Naive B cell (primary cell): ENCODE measurements around the gene PCSK1N. TPM values are rescaled to one million over a fixed set of nuclear protein-coding genes. Genes with fewer than 3 reads are reported as not detected.

Source experiments
- ATAC-seq, 2 donors: fragments of 150-1000 bp; cut with Tn5 transposase; 2 replicates each; pipeline ENCODE4 v1.10.0; 2021; ENCODE audit warnings: low read depth in 2 of 2, mild to moderate bottlenecking in 2 of 2, moderate library complexity in 2 of 2
- DNase-seq: peaks from one replicate; pipeline ENCODE4 v3.0.0; 2022
- H3K27ac Mint-ChIP-seq, 6 donors: one replicate each; pipeline ENCODE4 v1.8.0; 2020 to 2022; ENCODE audit warnings: mild to moderate bottlenecking in 6 of 6, mixed read lengths in 6 of 6, moderate library complexity in 5 of 6, inconsistent platforms in 2 of 6
- H3K27me3 Mint-ChIP-seq, 3 donors: one replicate each; pipeline ENCODE4 v1.8.0; 2021 to 2022; ENCODE audit warnings: mixed read lengths in 3 of 3, mild to moderate bottlenecking in 1 of 3
- H3K36me3 Mint-ChIP-seq, 2 donors: one replicate each; pipeline ENCODE4 v1.8.0; 2020 to 2022; ENCODE audit warnings: mixed read lengths in 2 of 2, inconsistent platforms in 1 of 2, mild to moderate bottlenecking in 1 of 2
- H3K4me1 Mint-ChIP-seq, 3 donors: one replicate each; pipeline ENCODE4 v1.8.0; 2020 to 2022; ENCODE audit warnings: mixed read lengths in 3 of 3, inconsistent platforms in 1 of 3, mild to moderate bottlenecking in 1 of 3, moderate library complexity in 1 of 3
- H3K4me3 Mint-ChIP-seq, 8 donors: one replicate each; pipeline ENCODE4 v1.8.0; 2020 to 2022; ENCODE audit warnings: mild to moderate bottlenecking in 8 of 8, mixed read lengths in 8 of 8, moderate library complexity in 8 of 8, inconsistent platforms in 2 of 8
- H3K9me3 Mint-ChIP-seq, 7 donors: one replicate each; pipeline ENCODE4 v1.8.0; 2020 to 2022; ENCODE audit warnings: mixed read lengths in 7 of 7, mild to moderate bottlenecking in 5 of 7, inconsistent platforms in 2 of 7, moderate library complexity in 1 of 7
- polyA plus RNA-seq, 6 donors: library from polyadenylated mRNA; unstranded; fragments of 300-500 nt; fragmentation: Illumina TruSeq; gene quantifications; one replicate each; pipeline ENCODE4 v1.2.3, GENCODE V29; 2021; ENCODE audit warnings: low read depth in 6 of 6

The PCSK1N gene
- polyA plus RNA-seq, 6 donors from 2014 or later = 0.57 TPM; not detected in 5

DNA sequence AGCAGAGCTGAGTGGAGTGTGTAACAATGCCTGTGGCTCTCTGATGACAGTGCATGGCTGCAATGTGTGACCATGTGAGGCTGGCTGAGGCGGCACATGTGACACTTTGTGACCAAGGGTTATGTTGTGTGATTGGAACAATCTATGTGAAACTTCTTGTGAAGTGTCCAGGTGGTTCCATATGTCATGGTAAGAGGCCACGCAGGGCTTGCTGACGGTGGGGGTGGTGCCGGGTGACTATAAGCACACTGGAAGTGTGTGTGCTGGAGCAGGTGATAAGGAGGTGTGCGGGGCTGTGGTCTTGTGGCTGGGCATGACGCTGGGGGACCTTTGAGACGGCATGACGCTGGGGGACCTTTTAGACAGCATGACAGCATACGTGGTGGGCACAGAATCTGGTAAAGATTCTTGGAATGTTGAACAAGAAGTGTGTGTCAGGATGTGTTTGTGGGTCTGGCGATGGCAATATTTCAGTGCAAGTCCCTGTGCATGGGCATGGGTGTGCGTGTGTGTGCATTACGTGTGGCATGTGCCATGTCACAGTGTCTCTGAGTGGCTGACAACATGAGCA is 41.0 kb downstream of the PCSK1N start:
- H3K4me1 Mint-ChIP-seq = peaks cover 0 to 4% (median 0%) of the 10 kb centered on the region in 3 donors
- ATAC-seq (no peak), DNase-seq (no peak)
- no peak overlapping the region for H3K27ac Mint-ChIP-seq
- H3K9me3 Mint-ChIP-seq = peaks cover 0 to 2% (median 0%) of the 10 kb centered on the region in 7 donors
- H3K27me3 Mint-ChIP-seq = peaks cover 0 to 18% (median 6%) of the 10 kb centered on the region in 3 donors
- no peak overlapping the region for H3K4me3 Mint-ChIP-seq
- no peaks in the 10 kb centered on the region for H3K36me3 Mint-ChIP-seq

DNA sequence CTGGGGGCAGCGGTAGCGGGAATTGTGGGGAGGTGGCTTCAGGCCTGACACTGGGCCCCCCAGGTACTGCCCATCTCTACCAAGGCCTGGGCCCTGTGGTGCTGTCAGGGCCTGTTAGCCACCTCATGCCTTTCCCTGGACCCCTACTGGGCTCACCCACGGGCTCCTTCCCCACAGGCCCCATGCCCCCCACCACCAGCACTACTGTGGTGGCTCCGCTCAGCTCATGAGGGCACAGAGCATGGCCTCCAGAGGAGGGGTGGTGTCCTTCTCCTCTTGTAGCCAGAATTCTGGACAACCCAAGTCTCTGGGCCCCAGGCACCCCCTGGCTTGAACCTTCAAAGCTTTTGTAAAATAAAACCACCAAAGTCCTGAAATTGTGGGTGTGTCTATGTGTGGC is 41.5 kb downstream of the PCSK1N start:
- Mint-ChIP-seq H3K4me3 (no peak overlapping the region), H3K36me3 (peaks cover 0 to 2% of the 10 kb centered on the region in 2 donors), H3K9me3 (peaks cover 0 to 4% (median 0%) of the 10 kb centered on the region in 7 donors), H3K27ac (no peak overlapping the region), H3K4me1 (peaks cover 0 to 4% (median 0%) of the 10 kb centered on the region in 3 donors), H3K27me3 (peaks cover 0 to 23% (median 6%) of the 10 kb centered on the region in 3 donors)
- ATAC-seq = no peak
- no peak for DNase-seq

DNA sequence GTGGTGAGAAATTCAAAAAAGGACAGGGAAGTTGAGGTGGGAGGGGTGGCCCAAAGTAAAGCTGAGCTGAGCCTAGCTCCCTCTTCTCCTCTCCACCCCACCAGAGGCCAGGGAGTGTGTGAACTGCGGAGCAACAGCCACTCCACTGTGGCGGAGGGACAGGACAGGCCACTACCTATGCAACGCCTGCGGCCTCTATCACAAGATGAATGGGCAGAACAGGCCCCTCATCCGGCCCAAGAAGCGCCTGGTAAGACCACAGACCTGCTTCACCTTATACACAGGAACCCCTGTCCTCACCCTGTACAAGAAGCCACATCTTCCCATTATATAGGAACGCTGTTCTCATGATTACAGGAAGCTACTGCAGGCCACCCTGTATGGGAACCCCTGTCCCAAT is 43.2 kb downstream of the PCSK1N start:
- Mint-ChIP-seq H3K9me3 (peaks cover 0 to 4% (median 0%) of the 10 kb centered on the region in 7 donors), H3K27ac (no peak overlapping the region), H3K27me3 (peaks cover 4 to 40% (median 19%) of the 10 kb centered on the region in 3 donors), H3K4me3 (no peak overlapping the region), H3K4me1 (peaks cover 0 to 12% (median 0%) of the 10 kb centered on the region in 3 donors), H3K36me3 (peaks cover 0 to 8% of the 10 kb centered on the region in 2 donors)
- no peak for ATAC-seq
- no peak for DNase-seq

DNA sequence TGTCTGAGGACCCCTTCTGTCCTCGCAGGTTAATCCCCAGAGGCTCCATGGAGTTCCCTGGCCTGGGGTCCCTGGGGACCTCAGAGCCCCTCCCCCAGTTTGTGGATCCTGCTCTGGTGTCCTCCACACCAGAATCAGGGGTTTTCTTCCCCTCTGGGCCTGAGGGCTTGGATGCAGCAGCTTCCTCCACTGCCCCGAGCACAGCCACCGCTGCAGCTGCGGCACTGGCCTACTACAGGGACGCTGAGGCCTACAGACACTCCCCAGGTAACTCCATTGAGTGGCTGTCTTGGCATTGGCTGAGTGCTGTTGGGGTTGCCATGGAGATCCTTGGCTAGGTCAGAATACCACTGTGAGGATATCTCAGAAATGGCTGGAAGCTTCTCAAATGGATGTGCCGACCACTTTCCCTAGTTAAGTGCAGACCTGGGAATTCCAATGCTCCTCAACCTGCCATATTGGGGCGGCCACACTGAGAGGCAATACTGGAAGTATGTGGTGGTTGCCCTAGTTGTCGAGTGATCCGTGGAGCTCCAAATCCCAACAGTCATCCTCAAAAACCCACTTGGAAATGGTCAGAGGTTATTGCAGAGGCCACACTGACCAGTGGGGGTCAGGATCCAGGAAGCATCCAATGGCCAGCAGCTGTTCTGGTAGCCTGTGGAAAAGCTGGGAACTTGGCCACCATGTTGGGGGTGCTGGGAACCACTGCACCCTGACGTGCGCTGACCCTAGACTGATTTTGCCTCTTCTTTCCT is 44.2 kb downstream of the PCSK1N start:
- DNase-seq = no peak
- ATAC-seq = no peak
- peaks cover 0 to 12% (median 0%) of the 10 kb centered on the region in 3 donors for H3K4me1 Mint-ChIP-seq
- peaks cover 7 to 44% (median 27%) of the 10 kb centered on the region in 3 donors for H3K27me3 Mint-ChIP-seq
- H3K4me3 Mint-ChIP-seq = no peak overlapping the region
- H3K36me3 Mint-ChIP-seq = peaks cover 0 to 8% of the 10 kb centered on the region in 2 donors
- H3K9me3 Mint-ChIP-seq = peaks cover 0 to 4% (median 0%) of the 10 kb centered on the region in 7 donors
- H3K27ac Mint-ChIP-seq = no peak overlapping the region

DNA sequence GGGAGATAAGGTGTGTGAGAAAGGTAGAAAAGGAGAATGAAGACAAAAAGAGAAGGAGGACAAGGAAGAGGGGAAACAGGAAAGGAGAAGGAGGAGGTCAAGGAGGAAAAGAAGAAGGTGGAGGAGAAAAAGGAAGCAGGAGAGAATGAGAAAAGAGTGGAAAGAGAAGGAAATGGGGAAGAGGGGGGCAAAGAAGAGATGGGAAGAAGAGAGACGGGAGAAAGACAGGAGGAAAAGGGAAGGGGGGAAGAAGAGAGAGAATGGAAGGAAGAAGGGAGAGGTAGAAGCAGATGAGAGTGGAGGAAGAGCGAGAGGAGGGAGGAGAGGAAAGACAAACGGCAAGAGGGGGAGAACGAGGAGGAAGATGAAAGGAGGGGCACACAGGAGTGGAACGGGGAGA is 44.9 kb downstream of the PCSK1N start:
- ATAC-seq (no peak), DNase-seq (no peak)
- Mint-ChIP-seq H3K36me3 (peaks cover 0 to 8% of the 10 kb centered on the region in 2 donors), H3K4me1 (peaks cover 0 to 12% (median 0%) of the 10 kb centered on the region in 3 donors), H3K27ac (no peak overlapping the region), H3K27me3 (peaks cover 7 to 41% (median 33%) of the 10 kb centered on the region in 3 donors), H3K4me3 (no peak overlapping the region), H3K9me3 (peaks cover 0 to 4% (median 0%) of the 10 kb centered on the region in 7 donors)

DNA sequence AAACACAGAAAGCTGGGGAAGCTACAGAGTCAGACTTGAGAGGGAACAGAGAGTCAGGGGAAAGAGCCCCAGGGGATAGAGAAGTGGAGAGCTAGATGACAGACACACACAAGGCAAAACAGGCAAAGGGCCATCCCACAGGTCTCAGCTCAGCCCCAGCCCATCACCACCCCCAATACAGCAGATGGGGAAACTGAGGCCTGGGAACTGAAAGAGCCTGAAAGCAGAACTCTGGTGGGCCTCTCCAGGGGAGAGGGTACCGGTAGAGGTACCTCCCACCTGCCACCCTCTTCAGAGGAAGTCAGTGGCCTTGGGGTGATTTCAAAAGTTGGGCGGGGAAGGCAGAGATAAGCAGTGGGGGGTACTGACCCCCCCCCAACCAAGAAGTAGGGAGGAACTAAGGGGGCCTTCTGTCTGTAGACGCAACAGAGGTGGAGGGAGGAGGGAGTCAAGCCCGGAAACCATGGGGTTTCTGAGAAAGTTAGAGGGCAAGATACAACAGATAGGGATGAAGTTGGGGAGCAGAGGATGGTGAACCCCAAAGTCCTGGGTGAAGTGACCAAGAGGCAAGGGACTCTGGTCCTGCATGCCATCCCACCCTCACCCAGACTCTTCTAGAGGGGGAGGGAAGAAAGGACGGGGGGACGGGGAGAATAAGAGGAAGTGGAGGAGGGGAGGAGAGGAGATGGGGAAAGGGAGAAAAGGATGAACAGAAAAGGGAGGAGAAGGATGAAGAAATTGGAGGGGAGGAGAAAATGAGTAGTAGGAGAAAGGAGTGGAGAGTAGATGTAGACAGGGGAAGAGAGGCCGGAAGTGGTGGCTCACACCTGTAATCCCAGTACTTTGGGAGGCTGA is 45.8 kb downstream of the PCSK1N start:
- H3K27me3 Mint-ChIP-seq = peaks cover 7 to 41% (median 36%) of the 10 kb centered on the region in 3 donors
- H3K9me3 Mint-ChIP-seq = peaks cover 0 to 4% (median 0%) of the 10 kb centered on the region in 7 donors
- peaks cover 0 to 12% (median 0%) of the 10 kb centered on the region in 3 donors for H3K4me1 Mint-ChIP-seq
- no peak overlapping the region for H3K27ac Mint-ChIP-seq
- DNase-seq (no peak), ATAC-seq (no peak)
- peak overlapping the region in 1 of 8 donors; percentile 41 for H3K4me3 Mint-ChIP-seq
- H3K36me3 Mint-ChIP-seq = peaks cover 0 to 8% of the 10 kb centered on the region in 2 donors

DNA sequence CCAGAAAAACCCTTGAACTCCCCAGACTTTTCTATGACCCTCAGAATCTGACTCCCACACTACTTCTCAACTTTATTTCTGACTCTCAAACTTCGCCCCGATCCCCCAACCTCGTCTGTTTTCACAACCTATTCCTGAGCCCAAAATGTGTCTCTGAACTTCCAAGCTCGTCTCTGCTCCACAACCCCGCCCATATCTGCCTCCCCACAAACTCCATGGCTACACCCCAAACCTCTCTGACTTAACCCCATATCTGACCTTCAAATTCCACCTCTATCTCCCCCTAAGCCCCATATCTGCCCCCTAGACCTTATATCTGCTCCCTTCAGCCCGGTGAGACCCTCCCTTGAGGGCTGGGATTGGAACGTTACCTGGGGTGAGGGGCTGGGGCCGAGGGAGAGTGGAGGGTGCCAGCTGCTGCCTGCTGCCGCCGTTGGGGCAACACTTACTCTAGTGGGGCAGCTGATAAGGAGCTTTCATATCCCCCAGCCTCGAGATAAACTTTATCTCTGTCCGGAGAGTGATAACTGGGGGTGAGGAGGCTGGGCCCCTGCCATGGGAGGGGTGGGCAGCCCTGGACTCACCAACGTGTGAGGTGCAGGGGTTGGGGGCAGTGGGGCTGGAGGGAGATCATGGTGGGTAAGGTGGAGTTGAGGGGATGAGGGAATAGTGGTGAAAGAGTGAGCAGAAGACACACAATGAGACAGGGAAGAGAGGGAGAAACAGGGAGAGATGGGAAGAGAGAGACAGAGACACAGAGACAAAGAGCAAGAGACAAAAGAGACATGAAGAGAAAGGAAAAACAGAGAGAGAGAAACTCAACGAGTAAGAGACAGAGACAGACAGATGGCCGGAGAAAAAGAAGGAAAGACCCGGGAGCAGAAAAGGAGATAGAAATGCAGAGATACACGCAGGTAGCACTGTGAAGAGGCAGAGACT is 47.6 kb downstream of the PCSK1N start:
- Mint-ChIP-seq H3K4me1 (peaks cover 0 to 12% (median 0%) of the 10 kb centered on the region in 3 donors), H3K36me3 (peaks cover 0 to 8% of the 10 kb centered on the region in 2 donors), H3K27me3 (peaks cover 7 to 41% (median 36%) of the 10 kb centered on the region in 3 donors), H3K9me3 (peaks cover 0 to 4% (median 0%) of the 10 kb centered on the region in 7 donors), H3K4me3 (no peak overlapping the region), H3K27ac (peak overlapping the region in 2 of 6 donors; percentile 6 to 51)
- ATAC-seq (no peak), DNase-seq (no peak)

DNA sequence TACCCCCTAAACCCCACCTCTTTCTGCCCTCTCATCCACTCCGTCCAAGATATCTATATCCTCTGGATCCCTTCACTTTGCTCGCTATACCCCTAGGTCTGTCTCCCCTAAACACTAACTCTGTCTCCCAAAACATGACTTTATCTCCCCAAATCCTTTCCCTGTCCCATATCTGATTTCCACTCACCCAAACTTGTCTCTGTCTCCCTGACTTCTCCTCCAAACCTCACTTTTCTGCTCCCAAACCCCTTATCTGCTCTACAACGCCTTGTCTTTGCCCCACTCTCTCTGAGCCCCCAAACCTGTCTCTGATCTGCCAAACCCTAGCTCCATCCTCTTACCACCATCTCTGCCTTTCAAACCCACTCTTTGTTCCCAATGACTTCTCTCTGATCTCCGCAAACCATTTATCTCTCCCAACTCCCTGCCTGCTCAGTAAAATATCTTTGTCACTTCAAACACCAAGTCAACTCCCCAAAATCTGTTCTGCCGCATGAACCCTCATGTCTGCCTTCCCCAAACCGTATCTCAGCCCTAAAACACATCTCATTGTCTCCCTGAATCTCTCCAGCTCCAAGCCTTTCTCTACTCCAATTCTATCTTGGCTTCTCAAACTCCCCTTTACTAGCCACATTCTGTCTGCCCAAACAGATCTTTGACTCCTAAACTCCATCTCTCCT is 48.4 kb downstream of the PCSK1N start:
- Mint-ChIP-seq H3K27ac (peak overlapping the region in 1 of 6 donors; percentile 60), H3K36me3 (peaks cover 0 to 8% of the 10 kb centered on the region in 2 donors), H3K27me3 (peaks cover 7 to 41% (median 36%) of the 10 kb centered on the region in 3 donors), H3K4me1 (peaks cover 0 to 12% (median 0%) of the 10 kb centered on the region in 3 donors), H3K9me3 (peaks cover 0 to 4% (median 0%) of the 10 kb centered on the region in 7 donors), H3K4me3 (no peak overlapping the region)
- ATAC-seq (no peak), DNase-seq (no peak)

DNA sequence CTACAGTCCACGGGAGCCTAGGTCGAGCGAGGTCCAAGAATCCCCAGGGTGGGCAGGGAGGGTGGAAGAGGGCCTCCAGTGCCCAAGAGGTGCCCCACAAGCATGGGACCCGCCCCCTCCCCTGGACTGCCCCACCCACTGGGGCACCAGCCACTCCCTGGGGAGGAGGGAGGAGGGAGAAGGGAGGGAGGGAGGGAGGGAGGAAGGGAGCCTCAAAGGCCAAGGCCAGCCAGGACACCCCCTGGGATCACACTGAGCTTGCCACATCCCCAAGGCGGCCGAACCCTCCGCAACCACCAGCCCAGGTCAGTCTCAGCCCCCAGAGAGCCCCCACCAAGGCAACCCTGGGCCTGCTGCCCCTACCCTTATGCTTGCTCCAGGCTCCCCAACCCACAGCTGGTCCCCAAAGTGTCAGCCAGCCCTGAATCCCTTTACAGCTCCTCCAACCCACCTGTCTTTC is 49.0 kb downstream of the PCSK1N start, which contains the start of gene GATA1:
GATA1 (plus strand) TSS at position 250 of the 460 bp plus-strand sequence. CDS start 4,520 bp downstream, outside the sequence.
- Mint-ChIP-seq H3K4me3 (no peak within 1 kb of the TSS), H3K4me1 (peaks cover 0 to 12% (median 0%) of the 10 kb centered on the region in 3 donors), H3K9me3 (peaks cover 0 to 4% (median 0%) of the 10 kb centered on the region in 7 donors), H3K27me3 (peaks cover 7 to 41% (median 36%) of the 10 kb centered on the region in 3 donors), H3K36me3 (peaks cover 0 to 8% of the 10 kb centered on the region in 2 donors), H3K27ac (peak within 1 kb of the TSS in 1 of 6 donors; percentile 60)
- DNase-seq = no peak
- no peak for ATAC-seq

DNA sequence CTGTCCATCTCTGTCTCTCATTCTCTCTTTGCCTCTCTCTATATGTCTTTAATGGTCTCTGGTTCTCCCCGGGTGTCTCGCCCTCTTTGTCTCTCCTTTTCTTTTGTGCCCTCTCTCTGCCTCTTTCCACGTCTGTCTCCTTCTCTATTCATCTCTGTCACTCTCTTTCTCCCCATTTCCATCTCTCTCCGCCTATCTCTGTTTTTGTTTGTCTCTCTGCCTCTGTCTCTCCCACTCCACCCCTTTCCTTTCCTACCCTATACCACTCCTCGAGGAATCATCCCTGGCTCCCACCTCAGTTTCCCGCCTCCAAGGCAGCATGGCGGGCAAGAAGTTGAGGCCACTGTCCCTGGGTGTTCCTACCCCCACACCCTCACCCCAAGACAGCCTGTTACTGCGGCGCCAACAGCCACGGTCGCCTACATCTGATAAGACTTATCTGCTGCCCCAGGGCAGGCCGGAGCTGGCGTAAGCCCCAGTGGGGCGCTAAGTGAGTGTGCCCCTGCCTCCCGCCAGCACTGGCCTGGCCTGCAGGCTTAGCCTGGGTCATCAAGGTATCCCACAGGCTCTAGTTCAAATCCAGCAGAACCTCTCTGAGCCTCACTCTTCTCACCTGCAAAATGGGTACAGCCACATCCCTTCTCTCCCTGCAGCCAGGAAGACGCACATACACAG is 49.7 kb downstream of the PCSK1N start:
- Mint-ChIP-seq H3K27me3 (peaks cover 7 to 41% (median 36%) of the 10 kb centered on the region in 3 donors), H3K4me1 (peaks cover 0 to 12% (median 0%) of the 10 kb centered on the region in 3 donors), H3K36me3 (peaks cover 0 to 8% of the 10 kb centered on the region in 2 donors), H3K4me3 (no peak overlapping the region), H3K27ac (no peak overlapping the region), H3K9me3 (peaks cover 0 to 5% (median 0%) of the 10 kb centered on the region in 7 donors)
- no peak for DNase-seq
- no peak for ATAC-seq

DNA sequence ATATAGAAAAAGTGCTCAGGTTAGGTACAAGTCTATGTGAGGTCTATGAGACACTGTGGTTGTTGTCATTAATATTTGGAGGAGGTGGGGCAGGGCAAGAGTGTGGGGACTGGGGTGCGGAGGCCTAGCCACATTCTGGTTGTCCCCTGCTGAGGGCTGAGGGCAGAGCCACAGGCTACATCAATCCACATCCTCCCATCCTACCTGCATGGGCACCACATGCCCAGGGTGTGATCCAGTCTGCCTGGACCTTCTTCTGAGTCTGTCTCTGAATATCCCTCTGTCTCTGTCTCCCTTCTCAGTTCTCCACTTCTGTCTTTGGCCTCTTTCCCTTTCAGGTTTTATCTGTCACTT is 50.2 kb downstream of the PCSK1N start:
- Mint-ChIP-seq H3K27ac (no peak overlapping the region), H3K4me1 (peaks cover 0 to 8% (median 0%) of the 10 kb centered on the region in 3 donors), H3K36me3 (peaks cover 0 to 8% of the 10 kb centered on the region in 2 donors), H3K9me3 (peaks cover 0 to 5% (median 0%) of the 10 kb centered on the region in 7 donors), H3K27me3 (peaks cover 7 to 39% (median 33%) of the 10 kb centered on the region in 3 donors), H3K4me3 (no peak overlapping the region)
- DNase-seq (no peak), ATAC-seq (no peak)
